Keratinocyte (primary cell): ENCODE measurements around the gene KDM4B.

Experiments used
- CTCF ChIP-seq, 3 experiments: IDR thresholded peaks in 1 of 3; conservative IDR thresholded peaks in 1 of 3; optimal IDR thresholded peaks in 1 of 3; 2 replicates in 2 of 3; 3 replicates in 1 of 3; pipeline versions ENCODE3 to v1.5.1; 2011; ENCODE audit warnings: low read length in 3 of 3, mild to moderate bottlenecking in 3 of 3, moderate library complexity in 2 of 3, control low read depth in 1 of 3, inconsistent platforms in 1 of 3; ENCODE audit not compliant: insufficient read depth in 2 of 3; ENCODE audit errors: extremely low read depth in 1 of 3
- EZH2 ChIP-seq: IDR thresholded peaks from one replicate; pipeline ENCODE4 v1.6.1; 2012; ENCODE audit warnings: inconsistent platforms, mild to moderate bottlenecking, low read length, moderate library complexity

DNA sequence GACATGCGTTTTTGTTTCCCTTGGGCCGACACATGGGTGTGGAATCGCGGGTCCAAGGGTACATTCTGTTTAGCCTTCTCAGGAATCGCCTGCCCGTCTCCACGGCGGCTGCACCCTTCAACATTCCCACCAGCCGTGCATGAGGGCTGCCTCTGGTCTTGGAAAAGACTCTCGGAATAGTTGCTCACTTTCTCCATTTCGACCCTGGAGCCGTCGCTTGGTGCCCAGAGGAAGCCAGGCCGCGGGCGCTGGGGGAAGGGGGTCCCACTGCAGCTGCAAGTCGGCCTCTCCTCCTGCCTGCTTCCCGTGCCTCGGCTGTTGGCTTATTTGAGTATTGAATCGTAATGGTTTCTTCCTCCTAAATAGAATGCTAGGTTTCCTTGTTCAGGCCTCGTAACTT lies 51.5 kb downstream of the KDM4B start:
- TF ChIP-seq CTCF (optimal IDR thresholded peaks at IDR 0.05 in 1 of 3, IDR thresholded peaks at IDR 0.05 in 1 of 3, conservative IDR thresholded peaks at IDR 0.05 in 1 of 3; ENCODE audit: extremely low read depth in 1 of 3, insufficient read depth in 2 of 3, low read length in 3 of 3) (no peak), EZH2 (no peak)
